NCI-H1417 treated with DMSO at 0.1 percent for 48 hours (cell line): Measurements from ENCODE around the gene GGTLC1.
"Not testable (repeated sequence)": the region's sequence is repeated elsewhere in the genome, so short reads cannot be mapped to it uniquely, and the experiment has no call there.

Source experiments
- DNase-seq: peaks from one replicate; lab custom pipeline; 2025; lab: John Stamatoyannopoulos, UW

The GGTLC1 gene

DNA sequence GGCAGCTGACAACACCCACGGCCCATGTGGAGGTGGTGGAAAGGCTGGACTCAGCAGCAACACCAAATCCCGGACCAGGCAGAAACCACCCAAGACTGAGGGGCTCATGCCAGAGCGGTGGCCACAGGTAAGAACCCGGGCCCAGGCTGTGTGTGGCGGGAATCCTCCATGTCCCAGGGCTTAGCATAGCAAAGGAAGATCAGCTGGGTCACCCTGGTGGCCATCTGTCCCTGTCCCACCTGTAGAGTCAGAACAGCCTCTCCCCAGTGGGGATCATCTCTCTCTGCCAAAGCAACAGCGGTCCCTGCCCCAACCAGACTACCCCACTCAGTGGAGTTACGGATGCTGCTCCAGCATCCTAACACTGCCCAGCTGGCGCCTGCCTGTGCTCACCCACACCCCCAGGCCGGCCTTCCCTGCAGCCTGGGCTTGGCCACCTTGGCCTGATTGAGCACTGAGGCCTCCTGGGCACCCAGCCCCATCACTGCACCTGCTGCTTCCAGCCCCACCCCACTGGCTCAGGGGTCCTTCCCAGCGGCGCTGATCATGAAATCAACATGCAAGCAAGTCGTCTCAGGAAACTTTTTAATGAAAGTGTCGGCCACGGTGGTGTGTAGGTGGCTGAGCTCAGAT lies 5.5 kb upstream of the GGTLC1 start:
- not testable (repeated sequence) for DNase-seq

GRCh38 chr20:23993440-23993839 lies 4.9 kb upstream of the GGTLC1 start:
- not testable (repeated sequence) for DNase-seq

- not testable (repeated sequence) for DNase-seq
These were observed 1.7 kb upstream of the GGTLC1 start for GRCh38 chr20:23990296-23990695.

DNA sequence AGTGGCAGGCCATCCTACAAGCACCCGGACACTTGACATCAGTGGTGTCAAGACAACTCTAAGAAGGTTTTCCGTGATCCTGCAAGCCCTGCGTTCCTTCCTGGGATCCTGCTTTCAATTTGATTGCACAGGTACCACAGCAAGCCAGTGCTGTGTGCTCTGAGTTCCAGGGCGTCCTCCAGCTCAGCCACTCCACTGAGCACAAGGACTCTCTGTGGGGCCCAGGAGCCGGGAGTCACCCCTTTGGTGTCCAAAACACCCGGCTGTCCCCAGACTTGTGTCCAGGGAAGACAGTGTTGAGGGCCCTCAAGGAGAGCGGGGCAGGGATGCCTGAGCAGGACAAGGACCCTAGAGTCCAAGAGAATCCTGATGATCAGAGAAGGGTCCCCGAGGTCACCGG lies 387 bp upstream of the GGTLC1 start:
- DNase-seq = not testable (repeated sequence)

DNA sequence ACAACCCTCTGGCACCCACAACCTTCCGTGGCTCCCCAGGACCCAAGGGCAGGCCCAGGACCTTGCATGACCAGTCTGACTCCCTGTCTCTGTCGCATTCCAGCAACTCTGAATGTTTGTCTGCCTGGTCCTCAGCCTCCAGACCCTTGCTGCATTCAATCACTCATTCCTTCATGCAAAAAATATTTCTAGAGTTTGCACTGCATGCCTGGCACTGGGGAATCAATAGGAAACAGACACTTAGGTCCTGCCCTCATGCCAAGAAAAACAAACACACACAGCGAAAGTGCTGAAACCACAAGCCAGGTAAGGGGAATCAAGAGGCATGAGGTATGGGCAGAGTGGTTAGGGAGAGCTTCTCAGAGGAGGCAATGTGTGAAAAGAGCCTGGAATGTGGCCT lies 1.9 kb downstream of the GGTLC1 start:
- not testable (repeated sequence) for DNase-seq

- DNase-seq = not testable (repeated sequence)
These were observed 2.3 kb downstream of the GGTLC1 start for GRCh38 chr20:23986310-23986709.

GRCh38 chr20:23985790-23986225 lies 2.8 kb downstream of the GGTLC1 start:
- not testable (repeated sequence) for DNase-seq

- DNase-seq = not testable (repeated sequence)
These were observed 3.4 kb downstream of the GGTLC1 start for GRCh38 chr20:23985066-23985789.

GRCh38 chr20:23984476-23985023 lies 4.0 kb downstream of the GGTLC1 start:
- DNase-seq = not testable (repeated sequence)

DNA sequence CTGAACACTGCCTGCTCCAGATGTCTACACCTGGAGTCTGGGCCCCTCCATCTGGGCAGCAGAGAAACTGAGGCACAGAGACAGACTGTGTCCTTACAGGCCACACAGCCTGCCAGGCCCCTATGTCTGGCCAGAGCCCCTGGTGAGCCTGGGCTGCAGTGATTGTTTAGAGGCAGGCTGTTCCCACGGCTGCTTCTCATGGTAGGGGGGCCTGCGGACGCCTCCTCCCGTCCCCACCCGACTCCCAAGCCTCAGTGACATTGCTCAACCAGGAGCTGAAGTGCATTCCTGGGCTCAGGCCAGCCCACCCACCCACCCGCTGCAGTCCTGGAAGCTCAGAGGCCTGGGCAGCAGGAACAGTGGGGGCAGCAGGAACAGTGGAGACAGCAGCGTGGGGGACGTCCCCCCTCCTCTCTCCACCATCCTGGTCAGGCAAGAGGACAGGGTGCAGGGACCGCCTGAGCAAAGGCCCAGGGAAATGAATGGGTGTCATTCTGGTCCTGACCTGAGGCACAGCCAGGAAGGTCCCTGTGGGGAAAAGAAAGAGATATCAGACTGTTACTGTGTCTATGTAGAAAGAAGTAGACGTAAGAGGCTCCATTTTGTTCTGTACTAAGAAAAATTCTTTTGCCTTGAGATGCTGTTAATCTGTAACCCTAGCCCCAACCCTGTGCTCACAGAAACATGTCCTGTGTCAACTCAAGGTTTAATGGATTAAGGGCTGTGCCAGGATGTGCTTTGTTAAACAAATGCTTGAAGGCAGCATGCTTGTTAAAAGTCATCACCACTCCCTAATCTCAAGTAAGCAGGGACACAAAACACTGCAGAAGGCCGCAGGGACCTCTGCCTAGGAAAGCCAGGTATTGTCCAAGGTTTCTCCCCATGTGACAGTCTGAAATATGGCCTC lies 6.2 kb downstream of the GGTLC1 start:
- not testable (repeated sequence) for DNase-seq

GRCh38 chr20:23981526-23981925 lies 7.1 kb downstream of the GGTLC1 start:
- not testable (repeated sequence) for DNase-seq

DNA sequence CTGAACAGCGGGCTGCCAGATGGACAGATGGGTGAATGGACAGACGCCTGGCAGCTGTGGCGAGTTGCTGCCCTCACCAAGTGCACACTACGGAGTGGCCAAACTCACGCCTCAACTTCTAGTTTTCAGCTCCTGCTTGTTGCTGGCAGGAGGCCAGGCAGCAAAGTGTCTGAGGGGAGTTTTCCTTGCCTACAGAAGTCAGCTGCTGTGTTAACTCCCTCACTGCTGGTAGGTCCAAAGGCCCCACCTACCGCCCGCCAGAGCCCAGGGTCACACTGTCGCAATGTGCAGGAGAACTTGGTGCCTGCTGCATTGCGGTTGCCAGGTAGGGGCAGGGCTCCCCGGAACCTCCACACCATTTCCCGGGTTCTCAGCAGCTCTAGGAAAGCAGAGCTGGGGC lies 7.6 kb downstream of the GGTLC1 start:
- DNase-seq = not testable (repeated sequence)

DNA sequence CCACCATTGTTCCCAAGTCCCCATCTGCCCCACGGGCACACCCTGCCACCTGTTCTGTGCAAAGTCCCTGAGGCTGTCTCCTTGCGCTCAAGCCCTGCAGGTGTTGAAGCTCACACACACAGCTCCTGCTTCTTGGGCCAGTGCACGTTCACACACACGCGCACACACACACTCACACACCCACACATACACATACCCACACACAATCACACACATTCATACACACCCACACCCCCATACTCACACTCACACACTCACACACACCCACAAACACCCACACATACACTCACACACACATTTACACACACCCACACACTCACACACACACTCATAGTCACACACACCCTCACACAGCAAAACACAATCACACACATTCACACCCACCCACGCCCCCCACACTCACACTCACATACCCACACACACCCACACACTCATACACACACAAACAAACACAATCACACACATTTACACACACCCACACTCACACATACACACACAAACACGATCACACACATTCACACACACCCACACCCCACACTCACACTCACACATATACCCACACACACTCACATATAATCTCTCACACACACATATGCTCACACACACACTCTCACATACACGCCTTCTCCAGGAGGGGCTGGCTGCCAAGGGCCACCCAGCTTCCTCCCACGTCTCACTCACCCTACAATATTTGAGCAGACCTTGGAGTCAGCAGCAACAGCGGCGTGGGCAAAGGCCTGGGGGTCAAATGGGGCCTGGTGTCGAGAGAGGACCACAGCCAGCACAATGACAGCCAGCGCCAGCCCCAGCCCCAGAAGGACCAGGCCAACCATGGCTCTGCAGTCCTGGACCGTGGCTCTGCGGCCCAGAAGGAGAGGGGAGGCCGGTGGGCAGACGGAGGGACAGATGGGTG lies 8.4 kb downstream of the GGTLC1 start:
- not testable (repeated sequence) for DNase-seq

DNA sequence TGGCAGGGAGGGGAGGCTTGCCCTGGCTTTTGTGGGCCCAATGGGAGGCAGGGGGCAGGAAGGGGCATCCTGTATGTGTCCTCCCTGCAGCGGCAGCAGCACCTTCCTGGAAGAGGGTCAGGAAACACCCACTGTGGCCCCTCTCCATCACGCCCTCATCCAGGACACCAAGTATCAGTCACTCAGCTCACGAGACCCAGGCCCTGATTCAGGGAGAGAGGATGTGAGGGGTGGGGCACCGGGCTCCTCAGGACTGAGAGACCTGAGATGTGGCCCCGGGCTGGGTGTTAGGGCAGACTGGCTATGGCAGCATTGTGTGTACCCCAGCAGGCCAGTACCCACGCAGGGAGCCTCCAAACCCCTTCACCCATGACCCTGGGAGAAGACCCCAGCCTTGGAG lies 9.2 kb downstream of the GGTLC1 start:
- not testable (repeated sequence) for DNase-seq

DNA sequence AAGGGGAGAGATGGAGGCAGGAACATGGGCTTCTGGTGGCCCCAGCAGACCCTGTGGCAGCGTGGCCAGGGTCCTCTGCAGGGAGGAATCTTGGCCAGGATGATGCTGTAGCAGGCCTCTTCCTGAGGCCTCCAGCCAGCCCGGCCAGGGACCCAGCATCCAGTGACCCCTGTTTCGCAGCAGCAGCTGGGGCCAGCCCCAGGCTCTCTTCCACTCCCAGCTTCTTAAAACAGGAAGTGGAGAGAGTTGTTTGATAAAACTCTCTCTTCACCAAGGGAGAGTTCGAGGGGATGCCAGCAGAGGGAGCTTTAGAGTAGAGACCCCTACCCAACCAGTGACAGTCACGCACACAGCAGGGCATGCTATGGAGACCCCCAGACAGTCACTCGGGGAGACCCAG lies 10.1 kb downstream of the GGTLC1 start:
- not testable (repeated sequence) for DNase-seq

DNA sequence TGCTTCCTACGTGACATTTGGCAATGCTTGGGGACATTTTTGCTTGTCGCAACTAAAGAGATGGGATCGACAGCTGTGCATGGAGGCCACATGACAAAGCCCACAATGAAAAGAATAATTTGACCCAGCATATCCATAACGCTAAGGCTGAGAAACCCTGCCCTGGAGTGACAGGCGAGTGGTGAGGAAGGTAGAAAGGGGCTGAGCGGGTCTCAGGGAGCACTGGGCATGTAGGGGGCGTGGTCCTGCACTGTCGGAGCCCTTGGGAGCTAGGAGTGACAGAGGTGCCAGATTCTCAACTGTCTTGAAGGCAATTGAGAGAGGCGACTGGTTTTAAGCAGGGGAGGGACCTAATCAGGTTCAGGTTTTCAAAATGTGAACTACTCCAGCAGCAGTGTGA lies 13.6 kb downstream of the GGTLC1 start:
- DNase-seq = no peak

DNA sequence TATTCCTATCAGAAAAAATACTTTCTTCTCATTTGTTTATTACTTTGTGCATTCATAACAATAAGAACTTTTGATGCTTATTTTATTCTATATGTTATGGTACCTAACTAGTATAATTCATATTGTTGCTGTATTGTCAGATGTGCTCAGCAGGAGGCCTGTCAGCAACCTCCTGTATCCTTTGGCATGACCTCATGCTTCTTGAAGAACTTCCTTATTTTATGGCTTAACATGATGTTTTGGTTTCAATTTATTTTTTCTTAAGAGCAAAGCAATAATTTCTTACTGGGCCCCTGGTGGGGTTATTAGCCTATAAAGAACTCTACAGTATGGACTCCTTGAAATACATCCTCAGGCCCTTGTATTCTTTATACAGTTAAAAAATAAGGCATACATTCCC lies 17.3 kb downstream of the GGTLC1 start:
- DNase-seq = no peak

- DNase-seq = no peak
These were observed 18.5 kb downstream of the GGTLC1 start for GRCh38 chr20:23970049-23970448.

GRCh38 chr20:23967616-23967979 lies 21.0 kb downstream of the GGTLC1 start:
- DNase-seq = no peak

DNA sequence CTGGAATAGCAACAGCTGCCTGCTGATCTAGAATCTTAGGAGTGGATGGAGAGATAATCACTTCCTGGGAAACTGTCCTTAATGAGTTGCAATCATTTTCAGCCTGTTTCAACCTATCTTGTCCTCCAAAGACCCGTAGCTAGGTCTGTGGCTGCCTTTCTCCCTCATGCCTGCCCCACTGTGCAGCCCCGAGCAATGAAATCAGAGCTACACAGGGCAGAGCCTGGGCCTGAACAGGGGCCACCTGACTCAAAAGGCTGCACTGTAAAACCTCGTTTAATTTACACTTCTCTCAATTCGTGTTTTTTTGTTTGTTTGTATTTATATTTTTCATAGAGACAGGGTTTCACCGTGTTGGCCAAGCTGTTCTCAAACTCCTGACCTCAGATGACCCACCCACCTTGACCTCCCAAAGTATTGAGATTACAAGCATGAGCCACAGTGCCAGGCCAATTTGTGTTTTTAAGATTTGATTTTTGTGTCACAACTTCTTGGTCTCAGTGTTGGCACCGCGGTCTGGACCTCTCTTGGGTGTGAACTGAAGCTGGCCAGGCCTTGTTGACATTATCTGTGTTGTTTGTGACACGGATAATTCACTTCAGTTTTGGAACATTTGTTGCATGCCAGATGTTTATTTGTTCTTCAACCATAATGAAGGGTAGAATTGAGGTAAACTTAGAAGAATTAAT lies 21.5 kb downstream of the GGTLC1 start:
- no peak for DNase-seq

DNA sequence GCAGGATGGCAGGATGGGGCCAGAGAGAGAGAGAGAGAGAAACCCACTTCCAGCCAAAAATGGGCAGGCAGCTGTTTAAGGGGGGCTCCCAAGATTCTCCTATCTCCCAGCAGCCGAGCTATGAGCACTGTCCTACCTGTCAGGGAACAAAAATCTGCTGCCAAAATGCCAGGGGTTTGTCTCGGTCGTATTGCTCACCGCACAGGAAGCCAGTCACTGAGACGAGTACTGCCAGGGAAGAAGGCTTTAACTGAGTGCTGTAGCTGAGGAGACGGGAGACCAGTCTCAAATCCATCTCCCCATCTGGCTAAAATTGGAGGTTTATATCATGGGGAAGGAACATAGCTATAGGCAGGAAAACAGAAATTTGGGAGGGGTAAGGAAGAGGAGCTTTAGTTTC lies 22.3 kb downstream of the GGTLC1 start:
- DNase-seq = no peak
